SK-N-SH (cell line): ENCODE measurements around the gene FCAMR. TPM values are rescaled to one million over a fixed set of nuclear protein-coding genes. Genes with fewer than 3 reads are reported as not detected.

Experiments
- CTCF ChIA-PET: fragments of 300-600, 350-600 bp; formaldehyde crosslinking; extraction: SDS; loops from one replicate; lab custom pipeline; 2021; lab: Yijun Ruan, JAX
- POLR2A ChIA-PET: fragments of 350-600 bp; sonication (Branson Sonifier 250); formaldehyde crosslinking; extraction: SDS; loops from one replicate; lab custom pipeline; 2020; ENCODE audit warnings: antibody characterized with exemption, inconsistent platforms; lab: Yijun Ruan, JAX
- DNase-seq: peaks from one replicate; pipeline ENCODE4 v3.0.0; 2012
- H2AFZ ChIP-seq: fragments of 200-600 bp; sonication (generic); 2 replicates; pipeline ENCODE4 v1.8.1; 2016; ENCODE audit warnings: antibody characterized with exemption, mild to moderate bottlenecking, low read depth
- H3F3A ChIP-seq: fragments of 200-600 bp; sonication (generic); replicated peaks from 2 replicates; pipeline ENCODE3; 2016; ENCODE audit warnings: antibody characterized with exemption, mild to moderate bottlenecking; ENCODE audit not compliant: insufficient read depth
- H3K27ac ChIP-seq, 2 experiments: fragments of 200-500 bp in 1 of 2; fragments of 200-600 bp in 1 of 2; sonication (Bioruptor generic) in 1 of 2; sonication (generic), shearing (Covaris generic) in 1 of 2; 2 replicates each; pipeline versions ENCODE4 v1.5.1 to v1.6.1; 2014 to 2016; ENCODE audit warnings: low read depth in 2 of 2, inconsistent platforms in 1 of 2, low read length in 1 of 2, mild to moderate bottlenecking in 1 of 2, mixed read lengths in 1 of 2
- H3K27me3 ChIP-seq: fragments of 200-600 bp; sonication (generic), shearing (Covaris generic); 2 replicates; pipeline ENCODE4 v1.6.1; 2016; ENCODE audit warnings: mixed run types; ENCODE audit not compliant: insufficient read depth
- H3K36me3 ChIP-seq, 2 experiments: fragments of 200-500 bp in 1 of 2; fragments of 200-600 bp in 1 of 2; sonication (Bioruptor generic) in 1 of 2; sonication (generic) in 1 of 2; replicated peaks in 1 of 2; 2 replicates each; pipeline versions ENCODE3 to v1.5.1; 2014 to 2016; ENCODE audit warnings: low read length in 1 of 2, mild to moderate bottlenecking in 1 of 2; ENCODE audit not compliant: insufficient read depth in 2 of 2, control insufficient read depth in 1 of 2
- H3K4me1 ChIP-seq, 2 experiments: fragments of 200-500 bp in 1 of 2; fragments of 200-600 bp in 1 of 2; sonication (Bioruptor generic) in 1 of 2; sonication (generic), shearing (Covaris generic) in 1 of 2; 2 replicates each; pipeline versions ENCODE4 v1.5.1 to v1.6.1; 2014 to 2016; ENCODE audit warnings: low read depth in 1 of 2, low read length in 1 of 2, mixed run types in 1 of 2; ENCODE audit not compliant: insufficient read depth in 2 of 2, control insufficient read depth in 1 of 2
- H3K4me2 ChIP-seq: fragments of 200-600 bp; sonication (generic), shearing (Covaris generic); 2 replicates; pipeline ENCODE4 v1.6.1; 2017; ENCODE audit warnings: mixed run types
- H3K4me3 ChIP-seq, 2 experiments: fragments of 200-500 bp in 1 of 2; fragments of 200-600 bp in 1 of 2; sonication (Bioruptor generic) in 1 of 2; sonication (generic), shearing (Covaris generic) in 1 of 2; 2 replicates each; pipeline versions ENCODE4 v1.5.1 to v1.8.1; 2014 to 2016; ENCODE audit warnings: low read depth in 2 of 2, inconsistent platforms in 1 of 2, low read length in 1 of 2, mild to moderate bottlenecking in 1 of 2, mixed read lengths in 1 of 2, moderate library complexity in 1 of 2
- H3K79me2 ChIP-seq: fragments of 200-600 bp; sonication (generic); 2 replicates; pipeline ENCODE4 v1.8.1; 2017; ENCODE audit warnings: mild to moderate bottlenecking; ENCODE audit not compliant: insufficient read depth
- H3K9ac ChIP-seq: fragments of 200-600 bp; sonication (generic); 2 replicates; pipeline ENCODE4 v1.6.1; 2017; ENCODE audit warnings: mixed run types
- H3K9me2 ChIP-seq: fragments of 200-600 bp; sonication (generic); 2 replicates; pipeline ENCODE4 v1.6.1; 2017; ENCODE audit warnings: mixed run types
- H3K9me3 ChIP-seq: fragments of 200-600 bp; sonication (generic); 2 replicates; pipeline ENCODE4 v1.6.1; 2017; ENCODE audit warnings: mixed run types, mild to moderate bottlenecking, moderate library complexity
- H4K20me1 ChIP-seq: fragments of 200-600 bp; sonication (generic); 2 replicates; pipeline ENCODE4 v1.6.1; 2017; ENCODE audit warnings: mild to moderate bottlenecking, mixed run types; ENCODE audit not compliant: insufficient read depth
- CHD2 ChIP-seq: fragments of 150-350 bp; IDR thresholded peaks from 2 replicates; pipeline ENCODE4 v1.6.1; 2018; ENCODE audit warnings: low read length; ENCODE audit not compliant: partially characterized antibody
- CTCF ChIP-seq: fragments of 200-600 bp; sonication (generic); IDR thresholded peaks from 2 replicates; pipeline ENCODE4 v1.6.1; 2017; ENCODE audit warnings: antibody characterized with exemption, mild to moderate bottlenecking, moderate library complexity
- ELF1 ChIP-seq: IDR thresholded peaks from 2 replicates; pipeline ENCODE4 v1.4.0; 2012
- EZH2phosphoT487 ChIP-seq: fragments of 200-600 bp; sonication (generic); IDR thresholded peaks from 2 replicates; pipeline ENCODE4 v1.6.1; 2017; ENCODE audit warnings: low read depth, mixed run types, mild to moderate bottlenecking, antibody characterized with exemption, moderate library complexity, borderline replicate concordance
- FOSL2 ChIP-seq: IDR thresholded peaks from 2 replicates; pipeline ENCODE4 v1.4.0; 2012; ENCODE audit warnings: low read depth, mild to moderate bottlenecking, moderate library complexity, borderline replicate concordance
- FOXJ3 ChIP-seq: sonication (generic); formaldehyde crosslinking; IDR thresholded peaks from 2 replicates; pipeline ENCODE4 v1.5.1; 2020; ENCODE audit warnings: mild to moderate bottlenecking, missing genetic modification reagents
- FOXM1 ChIP-seq: IDR thresholded peaks from 2 replicates; pipeline ENCODE4 v1.4.0; 2012; ENCODE audit warnings: low read depth, mild to moderate bottlenecking
- JUND ChIP-seq: IDR thresholded peaks from 2 replicates; pipeline ENCODE4 v1.4.0; 2012
- MAX ChIP-seq: IDR thresholded peaks from 2 replicates; pipeline ENCODE4 v1.4.0; 2012; ENCODE audit warnings: low read depth
- MXI1 ChIP-seq: IDR thresholded peaks from 2 replicates; pipeline ENCODE4 v1.6.1; 2012; ENCODE audit warnings: mild to moderate bottlenecking, low read depth, low read length, improper control_type of control experiment
- NRF1 ChIP-seq: IDR thresholded peaks from 2 replicates; pipeline ENCODE4 v1.6.1; 2012; ENCODE audit warnings: low read depth, mild to moderate bottlenecking, low read length
- PBX3 ChIP-seq: IDR thresholded peaks from 2 replicates; pipeline ENCODE4; 2012
- RAD21 ChIP-seq: IDR thresholded peaks from 2 replicates; pipeline ENCODE4 v1.6.1; 2012; ENCODE audit warnings: mild to moderate bottlenecking, low read length
- SIN3A ChIP-seq: IDR thresholded peaks from 2 replicates; pipeline ENCODE4 v1.6.1; 2012; ENCODE audit warnings: low read depth, mild to moderate bottlenecking, low read length, moderate library complexity, borderline replicate concordance
- SMC3 ChIP-seq: IDR thresholded peaks from 2 replicates; pipeline ENCODE4 v1.6.1; 2012; ENCODE audit warnings: low read depth, low read length, improper control_type of control experiment
- TEAD4 ChIP-seq: IDR thresholded peaks from 2 replicates; pipeline ENCODE4 v1.4.0; 2012; ENCODE audit warnings: mild to moderate bottlenecking, borderline replicate concordance; ENCODE audit not compliant: insufficient read depth
- USF2 ChIP-seq: fragments of 150-350 bp; IDR thresholded peaks from 2 replicates; pipeline ENCODE4 v1.6.1; 2017; ENCODE audit warnings: antibody characterized with exemption, low read length, low read depth, borderline replicate concordance
- ZBTB33 ChIP-seq: IDR thresholded peaks from 2 replicates; pipeline ENCODE4 v1.4.0; 2012; ENCODE audit warnings: low read depth, borderline replicate concordance
- WGBS: methylation state at CpG from one replicate; pipeline ENCODE4 v1.1.6; 2017; ENCODE audit warnings: low lambda C conversion rate; 5-methylcytosine and 5-hydroxymethylcytosine counted together
- polyA plus RNA-seq, 3 experiments: library from polyadenylated mRNA; depleted of rRNA; stranded (reverse); fragments of >200 nt; gene quantifications; 2 replicates each; pipeline ENCODE4 v1.2.3, GENCODE V29; 2012

The FCAMR gene
- polyA plus RNA-seq, 1 of the 3 experiments (the other 2 are of a cell fraction): not detected

- H3K27me3 ChIP-seq: peaks cover 29% of the 10 kb centered on the region; the same call in 1 of the 2 replicates
- CTCF ChIA-PET: interaction anchor here (0.6 to 6.1 kb wide), 10 partner anchors 10 to 255 kb away, joined by 3 to 39 read pairs (median 6); partner anchors contain the start of gene FCAMR
- no peak overlapping the region for H3K27ac ChIP-seq
- H3K4me2 ChIP-seq: no peak overlapping the region
- no peaks in the 10 kb centered on the region for H3K4me1 ChIP-seq
- H3K9ac ChIP-seq: no peak overlapping the region
- H3K79me2 ChIP-seq: no peaks in the 10 kb centered on the region
- no peaks in the 10 kb centered on the region for H3K36me3 ChIP-seq
- H3K9me2 ChIP-seq: no peaks in the 10 kb centered on the region
- DNase-seq: no peak
- TF ChIP-seq MXI1 (no peak), SMC3 (peak; percentile 31), RAD21 (peak; percentile 50), CTCF (peak; percentile 53)
- no peaks in the 10 kb centered on the region for H3K9me3 ChIP-seq
- H3K4me3 ChIP-seq: no peak overlapping the region
- WGBS: 53% methylated on average over 3 of the region's 3 CpGs
- H2AFZ ChIP-seq: no peak overlapping the region
- H4K20me1 ChIP-seq: no peaks in the 10 kb centered on the region
- POLR2A ChIA-PET: no interaction called here
- H3F3A ChIP-seq: no peaks in the 10 kb centered on the region
These were observed 9.3 kb upstream of the FCAMR start for GRCh38 chr1:206979379-206980043.

- H3K4me3 ChIP-seq: no peak overlapping the region
- no peak overlapping the region for H2AFZ ChIP-seq
- H3K36me3 ChIP-seq: no peaks in the 10 kb centered on the region
- no peaks in the 10 kb centered on the region for H3F3A ChIP-seq
- H4K20me1 ChIP-seq: no peaks in the 10 kb centered on the region
- ChIA-PET POLR2A (no interaction called here), CTCF (interaction anchor here (1.0 to 6.1 kb wide), 2 partner anchors 27 to 1057 kb away, joined by 3 to 39 read pairs; no protein-coding TSS in a partner anchor)
- H3K27ac ChIP-seq: no peak overlapping the region
- H3K9me3 ChIP-seq: no peaks in the 10 kb centered on the region
- no peak overlapping the region for H3K4me2 ChIP-seq
- no peaks in the 10 kb centered on the region for H3K4me1 ChIP-seq
- H3K9me2 ChIP-seq: no peaks in the 10 kb centered on the region
- H3K9ac ChIP-seq: no peak overlapping the region
- H3K79me2 ChIP-seq: no peaks in the 10 kb centered on the region
- H3K27me3 ChIP-seq: peaks cover 19% of the 10 kb centered on the region; the same call in 1 of the 2 replicates
- WGBS: 29% methylated on average over 7 of the region's 7 CpGs
- DNase-seq: no peak
- TF ChIP-seq ZBTB33 (no peak), EZH2phosphoT487 (no peak), SIN3A (no peak), JUND (no peak), FOXJ3 (CRISPR knock-in tag) (no peak), FOSL2 (no peak), MAX (no peak), FOXM1 (no peak), USF2 (no peak), PBX3 (no peak), TEAD4 (no peak), ELF1 (no peak), NRF1 (no peak), CHD2 (no peak)
These were observed 8.0 kb upstream of the FCAMR start for GRCh38 chr1:206978259-206978658.
